GM12873 (cell line): ENCODE results near the gene PACC1.

ENCODE experiments used
- CTCF ChIP-seq: IDR thresholded peaks from 2 replicates; pipeline ENCODE4 v1.5.1; 2012; ENCODE audit warnings: low read depth, mild to moderate bottlenecking, moderate library complexity, low read length, control low read depth; ENCODE audit not compliant: insufficient read depth; ENCODE audit errors: missing control alignments

The PACC1 gene

GRCh38 chr1:212317916-212318315 is 96.8 kb downstream of the PACC1 start:
- TF ChIP-seq CTCF = no peak

GRCh38 chr1:212315907-212316306 is 98.8 kb downstream of the PACC1 start:
- peak; percentile 30 for TF ChIP-seq CTCF

- no peak for TF ChIP-seq CTCF
These were observed 99.5 kb downstream of the PACC1 start for GRCh38 chr1:212315184-212315583.
